SKM-1 (cell line): ENCODE measurements around the gene TOGARAM1.

Experiments used
- DNase-seq: peaks from one replicate; lab custom pipeline; 2025; ENCODE audit not compliant: unreplicated experiment; lab: John Stamatoyannopoulos, UW

TOGARAM1 gene

GRCh38 chr14:44961554-44962333 is at the start of gene TOGARAM1, which contains the start of gene KLHL28:
Gene TOGARAM1, plus strand, starts transcription at chr14:44962190. Its CDS starts 232 bp downstream, at chr14:44962422.
Gene KLHL28, minus strand, starts transcription at chr14:44961947. Its CDS starts 16,019 bp downstream, at chr14:44945928.
- DNase-seq: peak; percentile 89

- DNase-seq: no peak
These were observed 47.1 kb upstream of the TOGARAM1 start for GRCh38 chr14:44914849-44915248.

GRCh38 chr14:44928793-44929192 is 33.2 kb upstream of the TOGARAM1 start:
- no peak for DNase-seq

GRCh38 chr14:44935155-44935554 is 26.8 kb upstream of the TOGARAM1 start:
- DNase-seq: no peak

GRCh38 chr14:44937547-44937946 is 24.4 kb upstream of the TOGARAM1 start:
- no peak for DNase-seq

- DNase-seq: no peak
These were observed 21.8 kb upstream of the TOGARAM1 start for GRCh38 chr14:44940211-44940610.

- DNase-seq: no peak
These were observed 21.0 kb upstream of the TOGARAM1 start for GRCh38 chr14:44940944-44941343.

- DNase-seq: no peak
These were observed 20.4 kb upstream of the TOGARAM1 start for GRCh38 chr14:44941591-44941990.

GRCh38 chr14:44942436-44942835 is 19.6 kb upstream of the TOGARAM1 start:
- no peak for DNase-seq

- DNase-seq: no peak
These were observed 17.9 kb upstream of the TOGARAM1 start for GRCh38 chr14:44944107-44944506.

GRCh38 chr14:44945264-44945663 is 16.7 kb upstream of the TOGARAM1 start:
- no peak for DNase-seq

GRCh38 chr14:44951051-44951450 is 10.9 kb upstream of the TOGARAM1 start:
- no peak for DNase-seq

- DNase-seq: no peak
These were observed 9.4 kb upstream of the TOGARAM1 start for GRCh38 chr14:44952391-44953110.

GRCh38 chr14:44954750-44955149 is 7.2 kb upstream of the TOGARAM1 start:
- DNase-seq: no peak

GRCh38 chr14:44955528-44955927 is 6.5 kb upstream of the TOGARAM1 start:
- no peak for DNase-seq

- DNase-seq: no peak
These were observed 5.1 kb upstream of the TOGARAM1 start for GRCh38 chr14:44956866-44957265.

GRCh38 chr14:44959538-44959937 is 2.5 kb upstream of the TOGARAM1 start:
- no peak for DNase-seq

- no peak for DNase-seq
These were observed 1.8 kb upstream of the TOGARAM1 start for GRCh38 chr14:44960146-44960545.

GRCh38 chr14:44960646-44961045 is 1.3 kb upstream of the TOGARAM1 start:
- DNase-seq: no peak

GRCh38 chr14:44961151-44961553 is 838 bp upstream of the TOGARAM1 start:
- DNase-seq: peak; percentile 3

GRCh38 chr14:44962334-44963043 is 499 bp downstream of the TOGARAM1 start:
- no peak for DNase-seq
